ENCODE measurements around the gene LMBRD1. TPM values are rescaled to one million over a fixed set of nuclear protein-coding genes. Genes with fewer than 3 reads are reported as not detected.

Gene LMBRD1
- total and polyA plus RNA-seq, 2 experiments from 2014 or later, result 36.7 to 42.0 TPM

- 82 to 98% methylated on average over 2 of the region's 2 CpGs for WGBS, 2 experiments (ENCODE audit: low coverage in 1 of 2, low lambda C conversion rate in 2 of 2, missing lambda C conversion rate in 2 of 2)
- Histone ChIP-seq H3K4me3 (no peak overlapping the region), H3K9me3 (ENCODE audit: low read depth) (no peaks in the 10 kb centered on the region), H3K79me2 (ENCODE audit: insufficient read depth) (no peaks in the 10 kb centered on the region), H3K4me1 (ENCODE audit: insufficient read depth) (no peaks in the 10 kb centered on the region), H3K36me3 (ENCODE audit: low read depth) (no peaks in the 10 kb centered on the region), H3K27ac (no peak overlapping the region), H4K20me1 (ENCODE audit: insufficient read depth) (no peaks in the 10 kb centered on the region), H3F3A (ENCODE audit: insufficient read depth) (no peaks in the 10 kb centered on the region), H2AFZ (no peak overlapping the region), H3K9ac (no peak overlapping the region), H3K27me3 (replicated peaks; ENCODE audit: insufficient read depth) (no peaks in the 10 kb centered on the region), H3K9me2 (ENCODE audit: insufficient read depth) (no peaks in the 10 kb centered on the region), H3K4me2 (ENCODE audit: unreplicated experiment) (no peak overlapping the region)
- DNase-seq, result peak; percentile 9
- in situ Hi-C loops (cut with MboI), result no loop called here
- no peak for TF ChIP-seq EZH2phosphoT487 (IDR thresholded peaks at IDR 0.05; ENCODE audit: insufficient read depth, low read depth)
- no peak for TF ChIP-seq EZH2 (IDR thresholded peaks at IDR 0.05; ENCODE audit: insufficient read depth, poor library complexity, severe bottlenecking)
Measured at GRCh38 chr6:69780585-69781178, 16.1 kb downstream of the LMBRD1 start.

DNA sequence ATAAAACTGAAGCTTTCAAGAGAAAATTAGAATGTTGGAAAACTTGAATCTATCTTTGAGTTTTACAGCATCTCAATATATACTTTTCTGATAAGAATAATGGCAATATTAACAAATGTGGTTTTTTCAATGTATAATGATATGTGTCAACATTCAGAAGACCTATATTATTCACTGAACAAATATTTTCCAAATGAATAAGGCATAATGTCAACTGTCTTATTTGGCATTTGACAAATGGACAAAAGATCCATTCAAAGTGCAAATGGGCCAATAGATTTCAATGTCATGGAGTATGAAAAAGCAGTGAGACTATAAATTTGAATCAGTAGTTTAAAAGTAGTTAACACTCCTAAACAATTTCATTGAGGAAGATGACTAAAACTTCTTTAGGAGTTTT is 20.9 kb downstream of the LMBRD1 start:
- no peak overlapping the region for H3K9ac ChIP-seq
- no peaks in the 10 kb centered on the region for H3K9me2 ChIP-seq (ENCODE audit: insufficient read depth)
- no peaks in the 10 kb centered on the region for H3K79me2 ChIP-seq (ENCODE audit: insufficient read depth)
- DNase-seq, result no peak
- no peak overlapping the region for H3K4me2 ChIP-seq (ENCODE audit: unreplicated experiment)
- H3K4me3 ChIP-seq, result no peak overlapping the region
- no peaks in the 10 kb centered on the region for H3K27me3 ChIP-seq (replicated peaks; ENCODE audit: insufficient read depth)
- no peak overlapping the region for H2AFZ ChIP-seq
- H3K27ac ChIP-seq, result no peak overlapping the region
- in situ Hi-C loops (cut with MboI), result no loop called here
- no peaks in the 10 kb centered on the region for H4K20me1 ChIP-seq (ENCODE audit: insufficient read depth)
- no peaks in the 10 kb centered on the region for H3K9me3 ChIP-seq (ENCODE audit: low read depth)
- H3F3A ChIP-seq (ENCODE audit: insufficient read depth), result no peaks in the 10 kb centered on the region
- TF ChIP-seq EZH2phosphoT487 (IDR thresholded peaks at IDR 0.05; ENCODE audit: insufficient read depth, low read depth) (no peak), EZH2 (IDR thresholded peaks at IDR 0.05; ENCODE audit: insufficient read depth, poor library complexity, severe bottlenecking) (no peak)
- H3K4me1 ChIP-seq (ENCODE audit: insufficient read depth), result no peaks in the 10 kb centered on the region
- H3K36me3 ChIP-seq (ENCODE audit: low read depth), result no peaks in the 10 kb centered on the region

GRCh38 chr6:69775585-69775849 is 21.3 kb downstream of the LMBRD1 start:
- Histone ChIP-seq H3K27me3 (replicated peaks; ENCODE audit: insufficient read depth) (no peaks in the 10 kb centered on the region), H3K4me1 (ENCODE audit: insufficient read depth) (no peaks in the 10 kb centered on the region), H3K4me3 (no peak overlapping the region), H3F3A (ENCODE audit: insufficient read depth) (no peaks in the 10 kb centered on the region), H3K27ac (no peak overlapping the region), H3K9me3 (ENCODE audit: low read depth) (no peaks in the 10 kb centered on the region), H3K9ac (no peak overlapping the region), H3K36me3 (ENCODE audit: low read depth) (no peaks in the 10 kb centered on the region), H3K9me2 (ENCODE audit: insufficient read depth) (no peaks in the 10 kb centered on the region), H3K4me2 (ENCODE audit: unreplicated experiment) (no peak overlapping the region), H3K79me2 (ENCODE audit: insufficient read depth) (no peaks in the 10 kb centered on the region), H4K20me1 (ENCODE audit: insufficient read depth) (no peaks in the 10 kb centered on the region), H2AFZ (no peak overlapping the region)
- 100% methylated on average over 1 of the region's 1 CpG for WGBS, 2 experiments (ENCODE audit: low coverage in 1 of 2, low lambda C conversion rate in 2 of 2, missing lambda C conversion rate in 2 of 2)
- in situ Hi-C loops (cut with MboI), result no loop called here
- DNase-seq, result no peak
- TF ChIP-seq EZH2 (IDR thresholded peaks at IDR 0.05; ENCODE audit: insufficient read depth, poor library complexity, severe bottlenecking) (no peak), EZH2phosphoT487 (IDR thresholded peaks at IDR 0.05; ENCODE audit: insufficient read depth, low read depth) (no peak)

DNA sequence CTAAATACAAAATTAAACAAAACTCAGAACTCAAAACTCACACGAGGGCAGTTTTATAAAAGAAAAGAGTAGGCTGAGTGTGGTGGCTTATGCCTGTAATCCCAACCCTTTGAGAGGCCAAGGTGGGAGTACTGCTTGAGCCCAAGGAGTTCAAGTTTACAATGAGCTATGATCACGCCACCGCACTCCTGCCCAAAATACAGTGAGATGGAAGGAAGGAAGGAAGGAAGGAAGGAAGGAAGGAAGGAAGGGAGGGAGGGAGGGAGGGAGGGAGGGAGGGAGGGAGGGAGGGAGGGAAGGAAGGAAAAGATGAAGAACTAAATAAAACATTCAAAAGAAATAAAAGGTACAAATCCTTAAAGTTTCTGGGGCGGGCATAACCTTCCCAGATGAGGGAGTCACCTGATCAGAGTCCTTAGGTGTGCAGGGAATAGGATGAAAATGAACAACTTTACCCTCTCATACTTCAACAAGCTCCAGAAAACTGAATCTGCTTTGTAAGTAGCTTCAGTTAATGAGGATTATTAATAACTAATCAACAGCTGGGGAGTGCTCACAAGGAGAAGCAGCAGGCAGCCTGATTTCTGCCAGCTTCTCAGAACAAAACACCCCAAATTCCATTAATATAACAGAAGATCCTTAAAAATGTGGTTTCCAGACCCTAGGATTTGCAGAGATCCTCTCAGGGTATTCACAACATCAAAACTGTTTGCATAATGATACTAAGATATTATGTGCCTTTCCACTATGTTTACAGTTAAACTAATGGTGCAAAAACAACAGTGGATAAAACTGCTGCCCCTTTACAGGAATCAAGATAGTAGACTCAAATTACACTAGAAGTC is 21.8 kb downstream of the LMBRD1 start:
- no peaks in the 10 kb centered on the region for H3F3A ChIP-seq (ENCODE audit: insufficient read depth)
- TF ChIP-seq EZH2phosphoT487 (IDR thresholded peaks at IDR 0.05; ENCODE audit: insufficient read depth, low read depth) (no peak), EZH2 (IDR thresholded peaks at IDR 0.05; ENCODE audit: insufficient read depth, poor library complexity, severe bottlenecking) (no peak)
- no peak for DNase-seq
- no peak overlapping the region for H3K9ac ChIP-seq
- H3K27me3 ChIP-seq (replicated peaks; ENCODE audit: insufficient read depth), result no peaks in the 10 kb centered on the region
- in situ Hi-C loops (cut with MboI), result no loop called here
- H2AFZ ChIP-seq, result no peak overlapping the region
- H3K4me1 ChIP-seq (ENCODE audit: insufficient read depth), result no peaks in the 10 kb centered on the region
- 96% methylated on average over 4 of the region's 4 CpGs for WGBS, 2 experiments (ENCODE audit: low coverage in 1 of 2, low lambda C conversion rate in 2 of 2, missing lambda C conversion rate in 2 of 2)
- no peak overlapping the region for H3K4me3 ChIP-seq
- H3K36me3 ChIP-seq (ENCODE audit: low read depth), result no peaks in the 10 kb centered on the region
- H3K9me3 ChIP-seq (ENCODE audit: low read depth), result no peaks in the 10 kb centered on the region
- no peak overlapping the region for H3K27ac ChIP-seq
- H3K79me2 ChIP-seq (ENCODE audit: insufficient read depth), result no peaks in the 10 kb centered on the region
- H3K4me2 ChIP-seq (ENCODE audit: unreplicated experiment), result no peak overlapping the region
- no peaks in the 10 kb centered on the region for H3K9me2 ChIP-seq (ENCODE audit: insufficient read depth)
- H4K20me1 ChIP-seq (ENCODE audit: insufficient read depth), result no peaks in the 10 kb centered on the region
